GM18861 (cell line): ENCODE data around the gene DNASE1L1.

Experiments
- ATAC-seq: cut with Tn5 transposase; IDR thresholded peaks from one replicate; pipeline ENCODE4 v1.9.1; 2021; ENCODE audit not compliant: unreplicated experiment

DNASE1L1 gene

GRCh38 chrX:154353172-154353843 lies 55.7 kb downstream of the DNASE1L1 start:
- no peak for ATAC-seq

- ATAC-seq = no peak
Measured at GRCh38 chrX:154352466-154352865, 56.6 kb downstream of the DNASE1L1 start.

GRCh38 chrX:154352012-154352401 lies 57.0 kb downstream of the DNASE1L1 start:
- ATAC-seq = no peak
